ENCODE results near the gene PYDC2.

The PYDC2 gene
- long read RNA-seq, result 0 reads

DNA sequence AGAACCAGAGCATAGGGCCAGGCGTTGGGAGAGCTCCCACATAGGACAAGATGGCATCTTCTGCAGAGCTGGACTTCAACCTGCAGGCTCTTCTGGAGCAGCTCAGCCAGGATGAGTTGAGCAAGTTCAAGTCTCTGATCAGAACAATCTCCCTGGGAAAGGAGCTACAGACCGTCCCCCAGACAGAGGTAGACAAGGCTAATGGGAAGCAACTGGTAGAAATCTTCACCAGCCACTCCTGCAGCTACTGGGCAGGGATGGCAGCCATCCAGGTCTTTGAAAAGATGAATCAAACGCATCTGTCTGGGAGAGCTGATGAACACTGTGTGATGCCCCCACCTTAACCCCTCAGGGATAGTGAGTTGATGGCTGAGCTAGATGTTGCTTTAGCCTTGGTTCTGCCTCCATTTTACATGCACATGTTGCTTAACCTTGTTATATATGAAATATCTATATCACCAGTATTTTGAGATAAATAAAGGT is at the start of gene PYDC2:
TSS of gene PYDC2 (plus strand) at position 51 of the 483 bp plus-strand sequence. CDS start at position 51, 0 bp downstream.
- Histone ChIP-seq H3K27ac (replicated peaks) (no peak within 1 kb of the TSS), H3K27me3 (ENCODE audit: insufficient read depth, poor library complexity, severe bottlenecking) (no peaks in the 10 kb centered on the region), H3K4me3 (replicated peaks; ENCODE audit: insufficient read depth, low read length) (no peak within 1 kb of the TSS)
- no peak for DNase-seq (ENCODE audit: low read depth in 1 of 2, low spot score in 1 of 2)
- TF ChIP-seq SPI1 (IDR thresholded peaks at IDR 0.05; ENCODE audit: borderline replicate concordance, low read depth) (no peak), GABPA (IDR thresholded peaks at IDR 0.05; ENCODE audit: low read depth) (no peak), REST (IDR thresholded peaks at IDR 0.05; ENCODE audit: insufficient replicate concordance, low read depth) (no peak), POLR2AphosphoS5 (IDR thresholded peaks at IDR 0.05; ENCODE audit: low read depth) (no peak)
- TF ChIP-seq, protein P1, sequence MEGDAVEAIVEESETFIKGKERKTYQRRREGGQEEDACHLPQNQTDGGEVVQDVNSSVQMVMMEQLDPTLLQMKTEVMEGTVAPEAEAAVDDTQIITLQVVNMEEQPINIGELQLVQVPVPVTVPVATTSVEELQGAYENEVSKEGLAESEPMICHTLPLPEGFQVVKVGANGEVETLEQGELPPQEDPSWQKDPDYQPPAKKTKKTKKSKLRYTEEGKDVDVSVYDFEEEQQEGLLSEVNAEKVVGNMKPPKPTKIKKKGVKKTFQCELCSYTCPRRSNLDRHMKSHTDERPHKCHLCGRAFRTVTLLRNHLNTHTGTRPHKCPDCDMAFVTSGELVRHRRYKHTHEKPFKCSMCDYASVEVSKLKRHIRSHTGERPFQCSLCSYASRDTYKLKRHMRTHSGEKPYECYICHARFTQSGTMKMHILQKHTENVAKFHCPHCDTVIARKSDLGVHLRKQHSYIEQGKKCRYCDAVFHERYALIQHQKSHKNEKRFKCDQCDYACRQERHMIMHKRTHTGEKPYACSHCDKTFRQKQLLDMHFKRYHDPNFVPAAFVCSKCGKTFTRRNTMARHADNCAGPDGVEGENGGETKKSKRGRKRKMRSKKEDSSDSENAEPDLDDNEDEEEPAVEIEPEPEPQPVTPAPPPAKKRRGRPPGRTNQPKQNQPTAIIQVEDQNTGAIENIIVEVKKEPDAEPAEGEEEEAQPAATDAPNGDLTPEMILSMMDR (IDR thresholded peaks at IDR 0.05; ENCODE audit: insufficient read depth, low read length), result no peak

DNA sequence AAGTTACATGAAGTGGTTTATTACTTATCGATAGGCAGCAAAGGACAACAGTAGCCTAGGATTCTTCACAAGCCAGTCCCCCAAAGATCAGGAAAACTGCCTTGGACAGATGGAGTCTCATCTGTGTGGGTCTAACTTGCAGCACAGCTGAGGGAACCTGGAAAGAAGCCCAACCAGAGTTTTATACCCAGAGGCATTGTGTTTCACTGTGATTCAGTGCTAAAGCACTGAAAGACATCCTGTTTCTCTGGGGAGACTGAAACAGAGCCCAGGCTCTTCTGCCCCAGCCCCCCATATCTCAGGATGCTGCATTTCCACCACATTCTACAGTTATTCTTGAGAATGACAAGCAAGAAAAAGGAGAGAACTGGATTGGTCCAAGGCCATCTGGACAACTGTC is 48.2 kb upstream of the PYDC2 start:
- no peaks in the 10 kb centered on the region for H3K27me3 ChIP-seq (ENCODE audit: insufficient read depth, poor library complexity, severe bottlenecking)
- H3K4me3 ChIP-seq (replicated peaks; ENCODE audit: insufficient read depth, low read length), result no peak overlapping the region
- DNase-seq (ENCODE audit: low read depth in 1 of 2, low spot score in 1 of 2), result no peak
- TF ChIP-seq SPI1 (IDR thresholded peaks at IDR 0.05; ENCODE audit: borderline replicate concordance, low read depth), result no peak
- no peak for TF ChIP-seq REST (IDR thresholded peaks at IDR 0.05; ENCODE audit: insufficient replicate concordance, low read depth)
- no peak for TF ChIP-seq GABPA (IDR thresholded peaks at IDR 0.05; ENCODE audit: low read depth)
- TF ChIP-seq, protein P1 (IDR thresholded peaks at IDR 0.05; ENCODE audit: insufficient read depth, low read length), result no peak
- TF ChIP-seq POLR2AphosphoS5 (IDR thresholded peaks at IDR 0.05; ENCODE audit: low read depth), result no peak
- no peak overlapping the region for H3K27ac ChIP-seq (replicated peaks)

GRCh38 chr3:191414286-191414685 is 46.7 kb upstream of the PYDC2 start:
- TF ChIP-seq POLR2AphosphoS5 (IDR thresholded peaks at IDR 0.05; ENCODE audit: low read depth), result no peak
- no peak for TF ChIP-seq SPI1 (IDR thresholded peaks at IDR 0.05; ENCODE audit: borderline replicate concordance, low read depth)
- TF ChIP-seq, protein P1 (IDR thresholded peaks at IDR 0.05; ENCODE audit: insufficient read depth, low read length), result no peak
- no peak for TF ChIP-seq REST (IDR thresholded peaks at IDR 0.05; ENCODE audit: insufficient replicate concordance, low read depth)
- no peak for TF ChIP-seq GABPA (IDR thresholded peaks at IDR 0.05; ENCODE audit: low read depth)
- Histone ChIP-seq H3K27me3 (ENCODE audit: insufficient read depth, poor library complexity, severe bottlenecking) (no peaks in the 10 kb centered on the region), H3K4me3 (replicated peaks; ENCODE audit: insufficient read depth, low read length) (no peak overlapping the region), H3K27ac (replicated peaks) (no peak overlapping the region)
- no peak for DNase-seq (ENCODE audit: low read depth in 1 of 2, low spot score in 1 of 2)

All from HL-60 (cell line).